HepG2 (cell line): ENCODE results near the gene COMMD10. TPM values are rescaled to one million over a fixed set of nuclear protein-coding genes. Genes with fewer than 3 reads are reported as not detected.
"Not testable (repeated sequence)": the region's sequence is repeated elsewhere in the genome, so short reads cannot be mapped to it uniquely, and the experiment has no call there.

Experiments used
- ATAC-seq: fragments of 200-7000 bp; cut with Tn5 transposase; 3 replicates; pipeline ENCODE4 v1.9.1; 2020; ENCODE audit warnings: mild to moderate bottlenecking, moderate library complexity
- BruUV-seq: library from RNA; stranded (reverse); fragments of 400-500 nt; replicated peaks from 2 replicates; lab custom pipeline; 2021; lab: Mats Ljungman, UMichigan
- CTCF ChIA-PET: fragments of 300-600 bp; formaldehyde crosslinking; extraction: SDS; loops from one replicate; lab custom pipeline; 2021; ENCODE audit warnings: low total read pairs, inconsistent platforms, low intra/inter-chr PET ratio; lab: Yijun Ruan, JAX
- POLR2A ChIA-PET: fragments of 350-600 bp; sonication (Branson Sonifier 250); formaldehyde crosslinking; loops from one replicate; lab custom pipeline; 2020; ENCODE audit warnings: antibody characterized with exemption, inconsistent platforms; lab: Yijun Ruan, JAX
- DNase-seq: peaks from one replicate; pipeline ENCODE4 v3.0.0-alpha.2; 2015; ENCODE audit warnings: low spot score
- FAIRE-seq: peaks from 3 replicates; lab custom pipeline; 2011; peaks lifted over from hg19 to GRCh38; lab: Jason Lieb, UNC
- H2AFZ ChIP-seq: one replicate; pipeline ENCODE4 v1.6.1; 2011; ENCODE audit warnings: low read length, inconsistent platforms
- H3K27ac ChIP-seq: fragments of 300-600 bp; 3 replicates; pipeline ENCODE4 v1.8.0; 2011; ENCODE audit warnings: mixed run types, mild to moderate bottlenecking, mixed read lengths, low read length, inconsistent platforms; ENCODE audit not compliant: insufficient read depth; ENCODE audit errors: extremely low read length
- H3K27me3 ChIP-seq, 2 experiments: fragments of 200-600 bp in 1 of 2; 2 replicates in 1 of 2; 3 replicates in 1 of 2; pipeline versions ENCODE4 v1.6.0 to v1.8.0; 2011; ENCODE audit warnings: low read length in 2 of 2, mild to moderate bottlenecking in 2 of 2, moderate library complexity in 2 of 2, inconsistent platforms in 1 of 2; ENCODE audit not compliant: insufficient read depth in 2 of 2, control insufficient read depth in 1 of 2
- H3K36me3 ChIP-seq, 2 experiments: fragments of 200-600 bp in 1 of 2; replicated peaks in 1 of 2; 2 replicates in 1 of 2; 3 replicates in 1 of 2; pipeline versions ENCODE4 v1.5.1 to v1.8.0; 2011; ENCODE audit warnings: low read length in 2 of 2, inconsistent platforms in 1 of 2; ENCODE audit not compliant: insufficient read depth in 2 of 2, control insufficient read depth in 1 of 2
- H3K4me1 ChIP-seq: 2 replicates; pipeline ENCODE4 v1.5.1; 2012; ENCODE audit warnings: low read length, inconsistent platforms; ENCODE audit not compliant: insufficient read depth
- H3K4me2 ChIP-seq: 2 replicates; pipeline ENCODE4 v1.6.0; 2011; ENCODE audit warnings: low read depth, low read length, inconsistent platforms
- H3K4me3 ChIP-seq, 3 experiments: fragments of 200-600 bp in 1 of 3; sonication (generic), shearing (Covaris generic) in 1 of 3; replicated peaks in 1 of 3; 2 replicates each; pipeline ENCODE4 v1.5.1; 2011 to 2016; ENCODE audit warnings: low read length in 3 of 3, inconsistent platforms in 2 of 3, low read depth in 2 of 3, mild to moderate bottlenecking in 2 of 3, control low read depth in 1 of 3, mixed read lengths in 1 of 3; ENCODE audit not compliant: insufficient read depth in 1 of 3
- H3K79me2 ChIP-seq: one replicate; pipeline ENCODE4 v1.6.1; 2011; ENCODE audit warnings: low read length, inconsistent platforms; ENCODE audit not compliant: insufficient read depth
- H3K9ac ChIP-seq: 2 replicates; pipeline ENCODE4 v1.6.0; 2011; ENCODE audit warnings: mild to moderate bottlenecking, low read depth, low read length, inconsistent platforms; ENCODE audit not compliant: insufficient read depth
- H3K9me3 ChIP-seq: 2 replicates; pipeline ENCODE4 v1.5.1; 2012; ENCODE audit warnings: mild to moderate bottlenecking, low read length
- H4K20me1 ChIP-seq: 2 replicates; pipeline ENCODE4 v1.6.0; 2011; ENCODE audit warnings: inconsistent platforms, mild to moderate bottlenecking, low read length, moderate library complexity; ENCODE audit not compliant: insufficient read depth
- GFI1 ChIP-seq: sonication (generic); formaldehyde crosslinking; IDR thresholded peaks from 2 replicates; pipeline ENCODE4 v1.5.0; 2020; ENCODE audit warnings: missing genetic modification reagents, mild to moderate bottlenecking, borderline replicate concordance
- KAT7 ChIP-seq: IDR thresholded peaks from 2 replicates; pipeline ENCODE4 v1.6.1; 2018; ENCODE audit warnings: borderline replicate concordance, missing compliant biosample characterization
- MTERF4 ChIP-seq: sonication (generic); formaldehyde crosslinking; IDR thresholded peaks from 2 replicates; pipeline ENCODE4 v1.8.0; 2023; ENCODE audit warnings: mild to moderate bottlenecking, missing genetic modification reagents
- PAF1 ChIP-seq: IDR thresholded peaks from 2 replicates; pipeline ENCODE4 v1.6.1; 2016; ENCODE audit warnings: missing genetic modification reagents, missing compliant biosample characterization
- SIN3A ChIP-seq: IDR thresholded peaks from 2 replicates; pipeline ENCODE4 v1.6.1; 2011; ENCODE audit warnings: low read depth, mild to moderate bottlenecking, control low read depth, low read length, borderline replicate concordance
- TBP ChIP-seq: sonication (generic); formaldehyde crosslinking; IDR thresholded peaks from 2 replicates; pipeline ENCODE4 v1.5.0; 2020; ENCODE audit warnings: missing genetic modification reagents
- ZGPAT ChIP-seq: IDR thresholded peaks from 2 replicates; pipeline ENCODE4 v1.6.1; 2016; ENCODE audit warnings: mild to moderate bottlenecking
- ZNF407 ChIP-seq: sonication (generic); formaldehyde crosslinking; IDR thresholded peaks from one replicate; pipeline ENCODE4 v1.5.1; 2020; ENCODE audit warnings: mild to moderate bottlenecking, missing genetic modification reagents; ENCODE audit errors: not compliant biosample characterization
- ZNF747 ChIP-seq: sonication (generic); formaldehyde crosslinking; IDR thresholded peaks from 2 replicates; pipeline ENCODE4 v1.8.1; 2023; ENCODE audit warnings: missing genetic modification reagents, mild to moderate bottlenecking, borderline replicate concordance
- WGBS: methylation state at CpG from one replicate; pipeline ENCODE4 v1.1.6; 2017; ENCODE audit warnings: low lambda C conversion rate; 5-methylcytosine and 5-hydroxymethylcytosine counted together
- in situ Hi-C: cut with HindIII; loops from 2 replicates; pipeline ENCODE4 v1.10.0; 2017; ENCODE audit warnings: low pct_unique_long_range_greater_than_20kb; ENCODE audit not compliant: extremely low pct_ligation_motif_present
- intact Hi-C: fragments of 100-400 bp; cut with micrococcal nuclease; formaldehyde crosslinking; loops from one replicate; pipeline ENCODE4 v1.10.0; 2022; ENCODE audit not compliant: unreplicated experiment
- polyA plus RNA-seq, 8 experiments: library from polyadenylated mRNA; depleted of rRNA in 3 of 8; stranded (reverse) in 7 of 8; unstranded in 1 of 8; fragments of >200 nt; fragmentation: Illumina TruSeq in 4 of 8; extraction: Trizol in 4 of 8; gene quantifications; 2 replicates each; pipeline versions ENCODE4 v1.2.1 to v1.2.3, GENCODE V29; 2011 to 2016; ENCODE audit warnings: low read depth in 4 of 8, missing spikeins in 1 of 8, mixed read lengths in 1 of 8; ENCODE audit not compliant: insufficient read depth in 1 of 8
- total RNA-seq, 5 experiments: library from RNA; depleted of rRNA; stranded (reverse); fragments of >200 nt; fragmentation: Illumina TruSeq; extraction: Trizol; gene quantifications; 2 replicates each; pipeline ENCODE4 v1.2.3, GENCODE V29; 2016; ENCODE audit warnings: low read depth in 1 of 5

The COMMD10 gene
- total and polyA plus RNA-seq, 2 of the 13 experiments (the other 11 are each of a cell fraction or from before 2014, with no cell fraction given): 16.9 to 39.3 TPM

GRCh38 chr5:116098998-116099397, 14.2 kb downstream of the COMMD10 start:
- intact Hi-C loops (no loop called here), in situ Hi-C loops (no loop called here)
- no peak for TF ChIP-seq KAT7 (CRISPR knock-in tag)
- TF ChIP-seq MTERF4 (CRISPR knock-in tag): no peak
- TF ChIP-seq SIN3A: no peak
- TF ChIP-seq ZGPAT (CRISPR knock-in tag): no peak
- no peak for TF ChIP-seq PAF1 (CRISPR knock-in tag)
- TF ChIP-seq ZNF747 (CRISPR knock-in tag): no peak
- TF ChIP-seq GFI1: no peak
- TF ChIP-seq TBP (CRISPR knock-in tag): no peak
- TF ChIP-seq ZNF407 (CRISPR knock-in tag): no peak
- H3K9me3 ChIP-seq: no peaks in the 10 kb centered on the region
- no peak for FAIRE-seq
- no peak overlapping the region for H3K9ac ChIP-seq
- ChIA-PET CTCF (no interaction called here), POLR2A (no interaction called here)
- H3K79me2 ChIP-seq: no peaks in the 10 kb centered on the region
- H4K20me1 ChIP-seq: no peaks in the 10 kb centered on the region
- H3K36me3 ChIP-seq: peaks cover 5 to 20% of the 10 kb centered on the region in 2 experiments; a peak in 3 of 5 replicates
- no peak overlapping the region for H2AFZ ChIP-seq
- H3K4me1 ChIP-seq: no peaks in the 10 kb centered on the region
- DNase-seq: no peak
- H3K4me2 ChIP-seq: no peak overlapping the region
- no peak overlapping the region for H3K4me3 ChIP-seq
- no peak for ATAC-seq
- H3K27ac ChIP-seq: no peak overlapping the region
- H3K27me3 ChIP-seq: no peaks in the 10 kb centered on the region
- WGBS: 98% methylated on average over 2 of the region's 2 CpGs
- BruUV-seq: no TSS peak

GRCh38 chr5:116104941-116105340, 20.1 kb downstream of the COMMD10 start:
- H3K27ac ChIP-seq, ATAC-seq, H3K36me3 ChIP-seq, in situ Hi-C loops, H3K9ac ChIP-seq, H4K20me1 ChIP-seq, CTCF ChIA-PET, H3K9me3 ChIP-seq, H2AFZ ChIP-seq, DNase-seq, BruUV-seq, H3K79me2 ChIP-seq, H3K4me3 ChIP-seq, POLR2A ChIA-PET, intact Hi-C loops, FAIRE-seq, H3K27me3 ChIP-seq, H3K4me2 ChIP-seq: not testable (repeated sequence)
- peaks cover 23% of the 10 kb centered on the region for H3K4me1 ChIP-seq
- 92% methylated on average over 2 of the region's 2 CpGs for WGBS
